Kidney capillary endothelial cell (primary cell): ENCODE data around the gene SSTR5.
A peak's percentile ranks its signal among the peaks of the same experiment; 100 is the strongest.

Experiments
- DNase-seq: peaks from one replicate; pipeline ENCODE4 v3.0.0-alpha.2; 2018; ENCODE audit warnings: low spot score

Gene SSTR5

DNA sequence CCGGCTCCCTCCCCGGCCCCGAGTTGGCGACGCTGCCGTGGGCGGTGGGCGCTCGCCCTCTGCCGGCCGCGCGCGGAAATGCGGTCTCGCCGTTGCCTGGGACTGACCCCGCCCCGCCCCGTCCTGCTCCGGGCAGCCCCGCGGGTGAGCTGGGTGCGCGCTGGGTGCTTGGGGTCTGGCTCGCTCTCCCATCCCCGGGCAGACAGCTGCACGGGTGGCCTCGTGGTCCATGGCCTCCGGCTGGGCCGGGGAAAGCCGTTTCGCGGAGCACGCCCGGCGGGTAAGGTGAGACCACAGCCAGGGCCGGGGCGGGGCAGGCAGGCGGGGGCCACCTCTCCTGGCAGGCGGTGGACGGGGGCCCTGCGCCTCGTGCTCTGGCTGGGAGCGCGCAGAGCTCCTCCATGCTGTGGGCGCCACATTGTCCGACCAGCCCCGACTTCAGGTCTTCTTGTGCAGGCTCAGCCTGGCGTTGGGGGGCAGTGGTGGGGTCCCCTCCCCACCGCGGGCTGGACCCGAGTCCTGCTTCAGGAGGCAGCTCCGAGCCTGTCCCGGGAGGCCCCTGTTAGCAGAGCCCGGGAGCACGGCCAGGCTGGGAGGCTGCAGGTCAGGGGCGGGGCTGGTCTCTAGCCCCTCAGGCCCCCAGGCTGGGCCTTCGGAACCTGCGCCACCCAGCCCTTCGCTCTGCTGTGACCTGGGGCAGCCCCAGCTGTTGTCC, 30.5 kb downstream of the SSTR5 start:
- DNase-seq: no peak

DNA sequence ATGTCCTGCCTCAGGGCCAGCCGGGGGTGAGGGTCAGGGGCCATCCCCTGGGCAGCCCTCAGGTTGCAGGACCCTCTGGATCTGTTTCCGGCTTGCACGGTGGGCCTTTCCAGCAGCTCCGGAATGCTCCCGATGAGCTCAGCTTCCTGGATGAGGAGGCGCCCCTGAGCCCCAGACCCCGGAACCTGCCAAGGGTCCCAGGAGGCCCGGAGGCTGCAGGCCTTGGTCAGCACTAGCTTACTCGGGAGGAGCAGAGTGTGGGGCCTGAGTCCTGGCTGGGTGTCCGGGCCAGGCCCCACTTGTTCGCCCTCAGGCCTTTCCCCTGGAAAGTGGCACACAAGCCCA, 31.1 kb downstream of the SSTR5 start:
- no peak for DNase-seq

GRCh38 chr16:1105888-1106620, 33.5 kb downstream of the SSTR5 start:
- DNase-seq: peak; percentile 49

DNA sequence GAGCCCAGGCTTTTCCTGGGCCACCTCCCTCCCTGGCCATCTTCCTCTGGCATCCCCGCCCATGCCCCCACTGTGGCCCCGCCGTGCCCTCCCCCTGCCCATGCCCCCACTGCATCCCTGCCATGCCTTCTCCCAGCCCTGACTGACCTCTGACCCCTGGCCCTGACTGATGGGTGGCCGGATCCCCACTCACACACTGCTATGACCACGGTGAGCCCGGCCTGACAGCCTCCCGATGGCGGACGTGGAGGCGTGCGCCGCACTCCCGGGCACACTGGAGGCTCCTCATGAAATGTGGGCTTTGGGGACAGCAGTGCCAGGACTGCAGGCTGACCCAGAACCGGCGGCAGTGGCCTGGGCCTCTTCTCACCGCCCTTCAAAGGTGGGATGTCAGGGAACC, 34.1 kb downstream of the SSTR5 start:
- DNase-seq: no peak

DNA sequence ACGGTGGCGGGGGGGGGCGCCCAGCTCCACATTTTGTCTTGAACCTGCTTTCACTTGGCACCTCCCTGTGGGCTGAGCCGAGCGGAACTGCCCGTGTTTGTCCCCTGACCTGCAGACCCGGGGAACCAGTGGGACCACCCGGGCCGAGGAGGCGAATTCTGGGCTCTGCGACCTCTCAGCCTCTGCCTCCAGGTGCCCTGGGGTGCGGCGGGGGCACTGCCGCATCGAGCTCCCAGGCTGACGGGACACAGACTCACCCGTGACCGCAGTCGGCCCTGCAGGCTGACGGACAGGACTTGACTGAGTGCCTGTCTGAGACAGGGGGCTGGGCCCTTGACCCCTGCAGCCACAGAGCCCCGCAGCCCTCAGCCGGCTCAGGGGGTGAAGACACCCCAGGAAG, 34.6 kb downstream of the SSTR5 start:
- no peak for DNase-seq

DNA sequence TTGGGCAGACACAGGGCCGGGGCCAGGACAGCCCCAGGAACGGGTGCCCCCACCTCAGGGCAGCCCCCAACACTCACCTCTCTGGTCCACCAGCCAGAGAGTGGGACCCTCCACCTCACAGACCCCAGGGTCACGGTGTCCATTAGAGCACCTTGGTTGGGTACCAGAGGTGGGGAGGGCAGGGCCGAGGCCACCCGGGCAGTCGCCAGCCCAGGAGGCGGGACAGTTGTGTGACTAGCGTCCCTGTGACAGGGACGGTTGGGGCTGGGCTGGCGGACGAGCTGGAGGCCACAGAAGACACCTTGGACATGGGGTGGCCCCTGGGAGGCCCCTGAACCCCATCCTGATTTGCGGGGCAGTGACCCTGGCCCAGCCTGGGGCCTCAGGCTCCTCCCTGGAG, 35.2 kb downstream of the SSTR5 start:
- no peak for DNase-seq

- no peak for DNase-seq
These were observed 36.0 kb downstream of the SSTR5 start for GRCh38 chr16:1108299-1109252.

DNA sequence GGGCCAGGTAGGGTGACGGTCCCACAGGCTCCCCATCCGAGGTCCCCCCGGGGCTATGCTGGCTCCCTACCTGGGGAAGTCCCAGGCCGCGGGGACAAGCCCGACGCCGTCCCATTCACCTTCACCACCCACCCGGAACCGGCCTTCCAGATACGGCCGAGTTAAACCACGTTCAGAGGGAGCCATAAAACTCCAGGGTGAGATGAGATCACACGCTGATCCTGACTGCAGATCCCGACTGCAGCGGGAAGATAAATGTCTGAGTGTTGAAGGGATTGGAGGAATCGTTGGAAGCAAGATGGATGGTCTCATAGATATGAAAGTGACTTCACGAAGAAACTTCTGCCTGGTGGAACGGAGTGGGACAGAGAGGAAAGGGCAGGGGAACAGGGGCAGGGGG, 37.1 kb downstream of the SSTR5 start:
- DNase-seq: no peak

DNA sequence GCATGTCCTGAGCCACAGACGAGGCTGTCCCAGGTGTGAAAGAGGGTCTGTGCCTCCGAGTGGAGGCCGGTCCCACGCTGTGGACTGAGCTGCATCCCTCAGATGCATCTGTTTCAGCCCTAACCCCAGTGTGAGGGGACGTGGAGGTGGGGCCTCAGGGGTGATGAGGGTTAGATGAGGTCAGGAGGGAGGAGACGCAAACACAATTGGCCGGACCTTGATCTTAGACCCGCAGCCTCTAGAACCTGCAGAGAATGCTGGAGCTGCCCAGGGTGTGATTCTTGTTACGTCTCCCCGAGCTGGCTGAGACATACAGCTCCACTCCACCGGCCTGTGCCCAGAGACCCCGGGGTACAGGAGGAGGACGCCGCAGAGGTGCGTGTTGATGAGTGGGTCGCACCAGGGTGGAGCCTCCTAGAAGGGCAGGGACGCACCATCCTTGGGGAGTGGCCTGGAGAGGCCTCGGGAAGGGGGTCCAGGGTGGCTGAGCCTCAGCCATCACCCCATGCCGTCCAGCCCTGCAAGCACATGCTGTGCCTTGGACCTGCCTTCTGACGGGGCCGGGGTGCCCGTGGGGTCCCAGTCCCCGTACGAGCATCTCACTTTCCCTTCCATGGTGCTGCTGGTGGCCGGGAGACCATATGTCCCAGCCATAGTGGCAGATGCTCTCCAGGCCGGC, 40.1 kb downstream of the SSTR5 start:
- no peak for DNase-seq

DNA sequence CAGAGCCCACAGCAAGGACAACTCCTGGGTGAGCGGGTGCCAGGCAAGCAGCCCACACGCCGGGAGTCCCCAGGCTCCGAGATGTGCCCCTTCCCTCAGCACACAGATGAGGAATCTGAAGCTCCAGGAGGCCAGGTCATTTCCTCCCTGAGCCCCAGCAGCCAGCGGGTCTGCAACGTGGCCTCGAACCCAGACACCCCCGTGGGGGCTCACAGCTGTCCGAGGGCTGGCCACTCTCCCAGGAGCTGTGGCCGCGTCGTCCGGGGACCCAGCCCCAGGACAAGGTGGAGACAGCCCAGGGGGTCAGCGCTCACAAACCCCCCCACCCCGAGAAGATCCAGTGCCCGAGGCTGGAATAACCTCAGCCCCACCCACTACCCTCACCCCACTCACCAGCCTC, 40.9 kb downstream of the SSTR5 start:
- no peak for DNase-seq

- DNase-seq: no peak
These were observed 41.5 kb downstream of the SSTR5 start for GRCh38 chr16:1113889-1114526.

GRCh38 chr16:1116693-1117077, 44.1 kb downstream of the SSTR5 start:
- DNase-seq: no peak

DNA sequence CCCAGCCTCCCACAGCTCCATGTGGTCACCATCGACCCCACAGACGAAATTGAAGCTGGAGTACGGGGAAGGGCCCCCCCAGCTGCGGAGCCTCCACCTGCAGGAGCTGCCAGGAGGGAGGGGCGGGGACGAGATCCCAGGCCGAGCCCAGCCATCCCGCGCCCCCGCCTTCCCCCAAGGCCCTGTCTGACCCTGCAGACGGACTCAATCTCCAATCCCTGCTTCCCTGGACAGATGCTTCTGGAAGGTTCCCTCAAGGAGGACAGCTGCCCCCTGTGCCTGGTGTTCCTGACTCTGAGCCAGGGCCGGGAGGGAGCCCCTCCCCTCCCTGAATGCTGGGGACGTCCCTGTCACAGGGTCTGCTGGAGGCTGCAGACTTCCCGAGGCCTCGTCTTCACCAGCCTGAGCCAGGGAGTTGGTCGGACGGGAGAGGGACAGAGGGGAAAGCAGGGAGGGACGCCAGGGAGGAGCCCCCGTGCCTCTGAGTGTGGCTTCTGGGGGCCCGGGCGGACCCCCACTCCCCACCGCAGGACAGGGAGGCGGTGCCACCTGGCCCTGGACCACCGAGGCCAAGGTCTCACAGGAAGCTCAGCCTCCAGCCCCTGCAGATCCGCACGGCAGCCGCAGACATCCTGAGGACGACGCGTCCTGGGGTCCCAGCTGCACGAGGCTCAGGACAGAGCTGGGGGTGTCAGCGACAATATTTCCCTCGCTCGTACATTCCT, 44.8 kb downstream of the SSTR5 start:
- DNase-seq: no peak

DNA sequence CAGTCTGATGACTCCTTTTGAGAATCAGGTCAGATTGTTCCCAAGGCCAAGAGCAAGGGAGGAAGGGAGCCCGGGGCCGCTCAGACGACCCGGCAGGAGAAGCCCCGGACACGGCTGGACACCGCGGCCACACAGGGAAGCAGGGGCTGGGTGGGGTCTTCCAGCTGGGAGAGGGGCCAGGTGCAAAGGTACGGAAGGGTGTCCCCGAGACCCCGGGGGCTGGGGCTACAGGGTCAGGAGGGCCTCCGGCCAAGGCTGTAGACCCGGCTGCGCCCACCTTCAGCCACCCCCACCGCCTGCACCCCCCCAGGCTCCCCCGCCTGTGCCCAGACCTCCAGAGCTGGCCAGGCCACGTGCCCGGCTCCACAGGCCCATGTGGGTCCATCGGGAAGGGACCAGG, 45.4 kb downstream of the SSTR5 start:
- no peak for DNase-seq

GRCh38 chr16:1119129-1119528, 46.6 kb downstream of the SSTR5 start:
- DNase-seq: no peak

- no peak for DNase-seq
These were observed 47.4 kb downstream of the SSTR5 start for GRCh38 chr16:1119766-1120576.

GRCh38 chr16:1120577-1120941, 48.0 kb downstream of the SSTR5 start:
- no peak for DNase-seq

DNA sequence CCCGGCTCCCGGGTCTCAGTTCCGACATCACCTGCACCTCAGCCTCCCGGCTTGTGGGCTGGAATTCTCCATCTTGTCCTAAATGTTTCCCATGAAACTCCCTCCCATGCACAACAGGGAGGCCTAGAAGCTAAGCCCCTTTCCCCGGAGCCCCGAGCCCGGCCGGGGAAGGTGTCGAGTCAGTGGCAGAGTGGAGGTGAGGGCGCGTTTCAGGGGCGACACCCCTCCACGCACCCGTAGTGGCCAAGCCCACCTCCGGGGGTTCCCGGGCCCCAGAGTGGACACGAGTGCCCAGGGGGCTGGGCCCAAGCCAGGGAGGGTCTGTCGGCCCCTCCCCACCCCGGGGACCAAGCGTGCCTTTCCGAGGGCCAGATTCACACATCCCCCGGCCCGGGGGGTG, 48.5 kb downstream of the SSTR5 start:
- no peak for DNase-seq

GRCh38 chr16:1121601-1122397, 49.3 kb downstream of the SSTR5 start:
- no peak for DNase-seq

DNA sequence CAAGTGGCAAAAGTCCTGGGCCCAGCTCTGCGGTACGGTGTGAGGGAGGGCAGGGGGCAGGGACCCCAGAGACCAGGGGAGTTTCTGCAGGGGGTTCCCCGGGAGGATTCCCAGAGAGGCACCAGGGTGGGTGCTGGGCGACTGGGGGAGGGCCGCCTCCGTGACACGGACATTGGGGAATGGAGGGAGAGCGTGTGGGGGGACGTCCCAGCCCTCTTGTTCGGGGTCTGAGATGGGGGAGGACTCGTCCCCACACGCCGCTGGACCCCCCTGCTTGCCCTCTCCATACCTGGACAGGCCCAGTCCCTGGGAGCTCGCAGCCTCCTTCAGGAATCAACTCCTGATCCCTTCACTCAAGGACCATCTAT, 49.8 kb downstream of the SSTR5 start:
- DNase-seq: no peak
